ENCODE data around the gene SCO2. TPM values are rescaled to one million over a fixed set of nuclear protein-coding genes. Genes with fewer than 3 reads are reported as not detected.

The SCO2 gene
- polyA plus RNA-seq, 1 donor (not counting 4 experiments of a cell fraction or from before 2014, with no cell fraction given): 1.9 TPM

GRCh38 chr22:50498322-50498890 is 27.0 kb downstream of the SCO2 start:
- dilution Hi-C loops (cut with MboI; ENCODE audit: extremely low pct_ligation_motif_present, low sequenced_read_pairs): no loop called here
- Histone ChIP-seq H3K4me2 (ENCODE audit: control insufficient read depth, extremely low read depth, insufficient read depth, low read depth, low read length) (peak overlapping the region; percentile 67), H3K36me3 (ENCODE audit: control insufficient read depth in 2 of 2, extremely low read depth in 1 of 2, insufficient read depth in 2 of 2, low read length in 2 of 2) (peaks cover 0 to 8% of the 10 kb centered on the region in 2 experiments), H2AFZ (ENCODE audit: control insufficient read depth, low read length) (no peak overlapping the region), H3K27ac (ENCODE audit: control insufficient read depth, insufficient read depth, low read length) (no peak overlapping the region), H4K20me1 (ENCODE audit: control insufficient read depth, extremely low read depth, insufficient read depth, low read length) (no peaks in the 10 kb centered on the region), H3K4me3 (ENCODE audit: control insufficient read depth in 2 of 3, extremely low read depth in 1 of 3, insufficient read depth in 2 of 3, low read depth in 1 of 3, low read length in 3 of 3) (no peak overlapping the region), H3K9me1 (ENCODE audit: control insufficient read depth, extremely low read depth, insufficient read depth, low read length) (no peaks in the 10 kb centered on the region), H3K4me1 (ENCODE audit: control insufficient read depth, extremely low read depth, insufficient read depth, low read length) (peaks cover 5% of the 10 kb centered on the region), H3K27me3 (ENCODE audit: control insufficient read depth, extremely low read depth, insufficient read depth, low read length) (no peaks in the 10 kb centered on the region), H3K9me3 (ENCODE audit: control insufficient read depth, low read depth, low read length) (no peaks in the 10 kb centered on the region), H3K79me2 (ENCODE audit: control insufficient read depth, insufficient read depth, low read length) (no peaks in the 10 kb centered on the region), H3K9ac (ENCODE audit: control insufficient read depth, extremely low read depth, insufficient read depth, low read length) (no peak overlapping the region)
- no peak for DNase-seq (ENCODE audit: low read depth, low spot score)
- TF ChIP-seq CTCF (optimal IDR thresholded peaks at IDR 0.05 in 1 of 3, IDR thresholded peaks at IDR 0.05 in 1 of 3, conservative IDR thresholded peaks at IDR 0.05 in 1 of 3; ENCODE audit: extremely low read depth in 1 of 3, insufficient read depth in 2 of 3, low read length in 3 of 3) (peak; percentile 76 to 85 (median 77)), EZH2 (IDR thresholded peaks at IDR 0.05; ENCODE audit: low read length) (no peak)
- peak; percentile 95 for FAIRE-seq

GRCh38 chr22:50497093-50497492 is 28.3 kb downstream of the SCO2 start:
- Histone ChIP-seq H3K9me1 (ENCODE audit: control insufficient read depth, extremely low read depth, insufficient read depth, low read length) (no peaks in the 10 kb centered on the region), H3K9ac (ENCODE audit: control insufficient read depth, extremely low read depth, insufficient read depth, low read length) (no peak overlapping the region), H3K4me2 (ENCODE audit: control insufficient read depth, extremely low read depth, insufficient read depth, low read depth, low read length) (no peak overlapping the region), H3K4me3 (ENCODE audit: control insufficient read depth in 2 of 3, extremely low read depth in 1 of 3, insufficient read depth in 2 of 3, low read depth in 1 of 3, low read length in 3 of 3) (no peak overlapping the region), H3K4me1 (ENCODE audit: control insufficient read depth, extremely low read depth, insufficient read depth, low read length) (peaks cover 5% of the 10 kb centered on the region), H3K9me3 (ENCODE audit: control insufficient read depth, low read depth, low read length) (no peaks in the 10 kb centered on the region), H3K27me3 (ENCODE audit: control insufficient read depth, extremely low read depth, insufficient read depth, low read length) (no peaks in the 10 kb centered on the region), H2AFZ (ENCODE audit: control insufficient read depth, low read length) (no peak overlapping the region), H3K79me2 (ENCODE audit: control insufficient read depth, insufficient read depth, low read length) (no peaks in the 10 kb centered on the region), H3K36me3 (ENCODE audit: control insufficient read depth in 2 of 2, extremely low read depth in 1 of 2, insufficient read depth in 2 of 2, low read length in 2 of 2) (no peaks in the 10 kb centered on the region), H3K27ac (ENCODE audit: control insufficient read depth, insufficient read depth, low read length) (no peak overlapping the region), H4K20me1 (ENCODE audit: control insufficient read depth, extremely low read depth, insufficient read depth, low read length) (no peaks in the 10 kb centered on the region)
- FAIRE-seq (no peak), DNase-seq (ENCODE audit: low read depth, low spot score) (no peak)
- dilution Hi-C loops (cut with MboI; ENCODE audit: extremely low pct_ligation_motif_present, low sequenced_read_pairs): no loop called here
- TF ChIP-seq EZH2 (IDR thresholded peaks at IDR 0.05; ENCODE audit: low read length) (no peak), CTCF (optimal IDR thresholded peaks at IDR 0.05 in 1 of 3, IDR thresholded peaks at IDR 0.05 in 1 of 3, conservative IDR thresholded peaks at IDR 0.05 in 1 of 3; ENCODE audit: extremely low read depth in 1 of 3, insufficient read depth in 2 of 3, low read length in 3 of 3) (no peak)
